KOPT-K1 (cell line): ENCODE results near the gene SEMA6D.

Experiments
- H3K27ac ChIP-seq: fragments of 200-600 bp; sonication (generic); 2 replicates; pipeline ENCODE4 v1.5.1; 2016; ENCODE audit warnings: antibody characterized with exemption, mild to moderate bottlenecking, low read depth, low read length; ENCODE audit not compliant: poor library complexity, severe bottlenecking
- H3K36me3 ChIP-seq: fragments of 200-600 bp; sonication (generic); 2 replicates; pipeline ENCODE4 v1.5.1; 2017; ENCODE audit warnings: antibody characterized with exemption, mild to moderate bottlenecking, low read length, moderate library complexity; ENCODE audit not compliant: insufficient read depth
- H3K9me3 ChIP-seq: fragments of 200-600 bp; sonication (generic); 2 replicates; pipeline ENCODE4 v1.5.1; 2017; ENCODE audit warnings: antibody characterized with exemption, low read length, mild to moderate bottlenecking; ENCODE audit not compliant: insufficient read depth, poor library complexity, severe bottlenecking

The SEMA6D gene, protein sequence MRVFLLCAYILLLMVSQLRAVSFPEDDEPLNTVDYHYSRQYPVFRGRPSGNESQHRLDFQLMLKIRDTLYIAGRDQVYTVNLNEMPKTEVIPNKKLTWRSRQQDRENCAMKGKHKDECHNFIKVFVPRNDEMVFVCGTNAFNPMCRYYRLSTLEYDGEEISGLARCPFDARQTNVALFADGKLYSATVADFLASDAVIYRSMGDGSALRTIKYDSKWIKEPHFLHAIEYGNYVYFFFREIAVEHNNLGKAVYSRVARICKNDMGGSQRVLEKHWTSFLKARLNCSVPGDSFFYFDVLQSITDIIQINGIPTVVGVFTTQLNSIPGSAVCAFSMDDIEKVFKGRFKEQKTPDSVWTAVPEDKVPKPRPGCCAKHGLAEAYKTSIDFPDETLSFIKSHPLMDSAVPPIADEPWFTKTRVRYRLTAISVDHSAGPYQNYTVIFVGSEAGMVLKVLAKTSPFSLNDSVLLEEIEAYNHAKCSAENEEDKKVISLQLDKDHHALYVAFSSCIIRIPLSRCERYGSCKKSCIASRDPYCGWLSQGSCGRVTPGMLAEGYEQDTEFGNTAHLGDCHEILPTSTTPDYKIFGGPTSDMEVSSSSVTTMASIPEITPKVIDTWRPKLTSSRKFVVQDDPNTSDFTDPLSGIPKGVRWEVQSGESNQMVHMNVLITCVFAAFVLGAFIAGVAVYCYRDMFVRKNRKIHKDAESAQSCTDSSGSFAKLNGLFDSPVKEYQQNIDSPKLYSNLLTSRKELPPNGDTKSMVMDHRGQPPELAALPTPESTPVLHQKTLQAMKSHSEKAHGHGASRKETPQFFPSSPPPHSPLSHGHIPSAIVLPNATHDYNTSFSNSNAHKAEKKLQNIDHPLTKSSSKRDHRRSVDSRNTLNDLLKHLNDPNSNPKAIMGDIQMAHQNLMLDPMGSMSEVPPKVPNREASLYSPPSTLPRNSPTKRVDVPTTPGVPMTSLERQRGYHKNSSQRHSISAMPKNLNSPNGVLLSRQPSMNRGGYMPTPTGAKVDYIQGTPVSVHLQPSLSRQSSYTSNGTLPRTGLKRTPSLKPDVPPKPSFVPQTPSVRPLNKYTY

DNA sequence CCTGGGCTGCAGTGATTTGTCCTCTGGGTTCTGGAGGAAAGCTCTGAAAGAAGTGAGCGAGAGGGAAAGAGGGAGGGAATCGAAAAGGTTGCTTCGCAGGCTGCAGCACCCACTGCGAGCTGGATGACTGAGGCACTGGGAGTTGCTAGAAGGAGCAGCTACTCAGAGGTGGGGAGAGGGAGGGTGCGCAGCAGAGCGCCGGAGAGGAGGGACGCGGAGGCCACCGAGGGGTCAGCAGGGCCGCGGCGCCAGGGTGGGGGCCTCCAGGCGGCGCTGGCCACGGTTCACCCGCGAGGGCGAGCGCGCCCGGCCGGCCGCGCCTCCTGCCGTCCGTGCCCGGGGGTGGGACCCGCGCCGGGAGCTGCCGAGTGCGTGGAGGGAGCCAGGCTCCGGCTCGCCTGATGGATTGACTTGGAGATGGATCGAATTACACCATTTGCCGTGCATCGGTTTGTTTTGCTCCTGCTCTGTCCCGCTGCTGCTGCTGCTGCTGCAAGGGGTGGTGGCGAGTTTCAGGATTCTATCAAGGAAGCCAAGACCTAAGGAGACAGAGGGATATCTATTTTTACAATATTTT lies at the start of gene SEMA6D:
TSS of gene SEMA6D (plus strand) at position 470 of the 577 bp plus-strand sequence. CDS start 42,294 bp downstream, outside the sequence.
- Histone ChIP-seq H3K27ac (no peak within 1 kb of the TSS), H3K36me3 (no peaks in the 10 kb centered on the region), H3K9me3 (no peaks in the 10 kb centered on the region)

- Histone ChIP-seq H3K36me3 (no peaks in the 10 kb centered on the region), H3K9me3 (no peaks in the 10 kb centered on the region), H3K27ac (no peak overlapping the region)
Measured at GRCh38 chr15:47669221-47669620, 48.1 kb upstream of the SEMA6D start.

DNA sequence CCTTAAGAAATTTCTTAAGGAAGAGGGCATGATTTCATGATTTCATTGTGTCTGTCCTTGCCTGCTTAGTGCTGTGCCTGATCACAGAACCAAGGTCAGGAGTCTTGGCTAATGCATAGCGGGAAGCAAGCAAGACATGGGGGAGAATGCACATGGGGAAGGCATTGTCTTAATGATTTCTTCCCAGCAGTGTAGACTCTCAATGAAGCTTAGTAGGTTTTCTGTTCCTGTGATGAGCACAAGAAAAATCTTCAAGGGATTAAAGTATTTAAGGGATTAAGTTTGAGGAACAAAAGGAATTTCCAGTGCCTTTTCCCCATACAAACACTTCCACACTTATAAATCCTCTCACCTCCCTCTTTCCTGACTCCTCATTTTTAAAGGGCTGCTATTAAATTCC lies 46.9 kb upstream of the SEMA6D start:
- no peaks in the 10 kb centered on the region for H3K36me3 ChIP-seq

GRCh38 chr15:47673232-47673761 lies 44.0 kb upstream of the SEMA6D start:
- H3K9me3 ChIP-seq = no peaks in the 10 kb centered on the region
- no peaks in the 10 kb centered on the region for H3K36me3 ChIP-seq
- H3K27ac ChIP-seq = no peak overlapping the region

More for the DNA sequence above, 46.9 kb upstream of the SEMA6D start:
- Histone ChIP-seq H3K9me3 (no peaks in the 10 kb centered on the region), H3K27ac (no peak overlapping the region)

DNA sequence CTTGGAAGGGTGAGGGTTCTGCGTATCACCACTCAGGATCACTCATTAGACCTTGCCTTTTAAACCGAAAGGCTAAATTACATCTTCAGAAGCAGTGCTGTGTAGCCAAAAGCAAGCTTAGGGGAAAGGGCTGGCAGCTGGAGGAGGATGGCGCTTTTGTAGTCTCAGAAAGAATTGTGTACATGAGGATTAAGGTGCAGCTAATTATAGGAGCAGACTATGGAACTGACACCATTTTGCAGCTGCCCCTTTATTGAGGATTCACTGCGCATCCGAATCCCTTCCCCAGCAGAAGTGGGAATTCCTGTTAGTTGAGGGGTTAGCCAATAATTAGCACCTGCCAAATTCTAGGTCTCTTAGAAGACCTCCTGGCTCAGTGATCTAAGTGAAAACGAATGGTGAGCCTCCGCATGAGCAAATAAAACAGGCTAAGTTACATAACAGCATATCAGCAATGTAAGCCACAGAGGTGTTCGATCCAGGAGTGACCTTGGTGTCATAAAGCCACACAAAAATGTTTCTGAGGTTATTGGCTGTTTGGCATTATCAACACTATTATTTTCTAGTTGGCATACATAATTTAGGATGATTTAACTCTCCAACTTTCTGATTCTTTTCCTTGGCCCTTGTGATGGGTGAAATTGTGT lies 42.6 kb upstream of the SEMA6D start:
- H3K27ac ChIP-seq = no peak overlapping the region
- H3K9me3 ChIP-seq = no peaks in the 10 kb centered on the region
- H3K36me3 ChIP-seq = no peaks in the 10 kb centered on the region

DNA sequence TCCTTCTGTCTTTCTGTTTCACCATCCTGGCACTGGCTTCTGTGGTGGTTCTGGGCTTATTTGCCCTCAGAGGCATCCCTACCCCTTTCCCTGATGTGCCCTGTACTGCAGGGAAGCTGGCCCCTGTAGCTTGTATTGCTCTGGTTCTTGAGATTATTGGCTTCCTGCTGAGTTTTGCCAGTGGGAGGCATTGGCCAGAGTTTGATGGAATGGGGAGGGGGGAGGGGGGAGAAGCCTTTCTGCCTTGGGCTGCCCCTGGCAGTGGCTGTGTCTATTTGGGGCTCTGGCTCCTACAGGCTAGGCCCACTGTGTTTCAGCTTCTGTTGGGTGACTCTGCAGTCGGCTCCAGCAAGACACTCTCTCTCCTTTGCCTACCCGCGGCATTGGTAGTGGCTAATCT lies 41.6 kb upstream of the SEMA6D start:
- no peak overlapping the region for H3K27ac ChIP-seq
- H3K36me3 ChIP-seq = no peaks in the 10 kb centered on the region

GRCh38 chr15:47678040-47678439 lies 39.3 kb upstream of the SEMA6D start:
- no peak overlapping the region for H3K27ac ChIP-seq
- H3K36me3 ChIP-seq = no peaks in the 10 kb centered on the region
- no peaks in the 10 kb centered on the region for H3K9me3 ChIP-seq

More for the DNA sequence above, 41.6 kb upstream of the SEMA6D start:
- H3K9me3 ChIP-seq = no peaks in the 10 kb centered on the region

- no peak overlapping the region for H3K27ac ChIP-seq
- no peaks in the 10 kb centered on the region for H3K9me3 ChIP-seq
- H3K36me3 ChIP-seq = no peaks in the 10 kb centered on the region
Measured at GRCh38 chr15:47682661-47683060, 34.6 kb upstream of the SEMA6D start.

DNA sequence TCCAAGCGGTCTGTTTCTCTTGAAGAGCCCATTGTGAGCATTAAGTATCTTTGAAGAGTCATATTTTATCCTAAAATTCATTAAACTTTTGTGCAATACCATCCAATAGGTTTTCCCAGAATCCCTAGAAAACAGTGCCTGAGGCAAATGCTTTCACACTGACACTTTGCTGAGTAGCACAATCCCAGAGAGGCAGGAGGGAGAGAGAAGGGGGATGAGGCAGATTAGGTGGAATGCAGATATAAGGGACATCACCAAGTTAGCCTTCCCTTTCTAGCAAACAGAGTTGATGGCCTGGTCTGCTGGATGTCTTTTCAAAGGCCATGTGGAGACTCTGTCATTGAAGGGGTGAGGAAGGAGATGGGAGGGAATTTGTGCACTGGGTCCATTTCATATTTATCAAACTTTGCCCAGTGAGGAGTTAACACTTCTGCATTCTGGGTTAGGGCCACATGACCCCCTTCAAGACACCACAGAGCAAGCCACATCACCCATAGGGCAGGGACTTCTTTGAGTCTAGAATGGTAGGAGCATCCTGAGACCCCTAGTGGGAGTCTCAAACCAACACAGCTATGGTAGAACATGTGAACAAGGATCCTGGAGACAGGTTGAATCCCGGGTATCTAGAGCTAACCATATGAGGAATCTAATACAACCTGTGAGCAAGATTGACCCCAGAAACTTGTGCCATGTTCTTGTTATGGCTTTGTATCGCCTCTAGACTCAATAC lies 32.0 kb upstream of the SEMA6D start:
- Histone ChIP-seq H3K27ac (no peak overlapping the region), H3K9me3 (no peaks in the 10 kb centered on the region), H3K36me3 (no peaks in the 10 kb centered on the region)

DNA sequence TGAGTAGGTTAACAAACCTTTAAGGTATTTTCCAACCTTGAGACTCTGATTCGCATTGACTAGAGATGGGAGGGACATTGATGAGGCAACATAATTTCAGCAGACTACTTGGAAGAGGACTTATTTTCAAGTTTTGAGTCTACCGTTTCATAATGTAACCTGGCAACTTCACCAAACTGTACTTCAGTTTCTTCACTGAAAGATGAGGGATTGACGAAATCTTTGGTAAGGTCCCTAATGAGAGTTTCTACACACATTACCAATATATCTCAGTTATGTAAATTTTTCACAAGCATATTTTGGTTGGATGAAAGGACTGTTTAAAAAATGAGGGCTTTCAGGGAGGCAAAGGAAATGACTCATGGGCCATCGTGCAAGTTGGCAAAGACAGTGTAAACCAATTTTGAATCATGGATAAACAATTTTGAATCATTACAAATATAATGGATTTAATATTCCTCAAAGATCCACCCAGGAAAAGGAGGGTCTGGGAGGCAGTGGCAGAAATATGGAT lies 28.7 kb upstream of the SEMA6D start:
- Histone ChIP-seq H3K9me3 (no peaks in the 10 kb centered on the region), H3K36me3 (no peaks in the 10 kb centered on the region), H3K27ac (no peak overlapping the region)

DNA sequence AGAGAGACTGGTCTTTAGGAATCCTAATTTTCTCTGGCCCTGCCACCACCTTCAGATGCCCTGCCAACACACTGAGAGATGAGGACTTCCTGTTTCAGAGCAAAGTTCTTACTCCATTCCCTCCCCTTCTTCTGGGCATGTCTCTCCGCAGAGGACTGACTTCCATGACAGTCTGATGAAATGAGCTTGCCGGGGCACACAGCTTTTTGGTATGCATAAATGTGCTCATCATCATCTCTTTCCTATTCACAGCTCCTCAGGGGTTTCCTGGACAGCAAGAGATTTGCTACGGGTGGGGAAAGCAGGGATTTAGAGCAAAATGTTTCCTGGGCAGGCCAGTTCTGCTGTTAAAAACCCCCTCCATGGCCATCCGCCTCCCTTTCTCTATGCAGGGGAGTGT lies 27.6 kb upstream of the SEMA6D start:
- H3K27ac ChIP-seq = no peak overlapping the region
- no peaks in the 10 kb centered on the region for H3K36me3 ChIP-seq
- H3K9me3 ChIP-seq = no peaks in the 10 kb centered on the region

GRCh38 chr15:47691882-47692281 lies 25.4 kb upstream of the SEMA6D start:
- Histone ChIP-seq H3K9me3 (no peaks in the 10 kb centered on the region), H3K36me3 (no peaks in the 10 kb centered on the region), H3K27ac (no peak overlapping the region)

DNA sequence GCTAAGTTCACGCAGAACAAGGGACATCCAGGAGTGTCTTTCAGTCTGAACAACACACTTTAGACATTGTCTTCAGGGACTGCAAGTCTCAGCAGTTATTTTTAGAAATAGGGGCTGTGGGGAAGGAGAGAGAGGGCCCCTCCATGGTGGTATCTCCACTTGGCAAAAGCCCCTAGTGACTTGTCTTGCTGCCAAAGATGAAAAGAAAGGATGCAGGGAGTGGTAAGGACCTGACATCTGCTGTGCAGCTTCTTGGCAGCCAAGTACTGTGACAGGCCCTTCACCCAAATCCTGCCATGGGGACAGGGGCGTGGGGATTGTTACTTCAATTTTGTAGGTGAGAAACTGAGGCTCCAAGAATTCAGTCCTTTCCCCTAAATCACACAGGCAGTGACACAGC lies 21.0 kb upstream of the SEMA6D start:
- Histone ChIP-seq H3K36me3 (no peaks in the 10 kb centered on the region), H3K9me3 (no peaks in the 10 kb centered on the region), H3K27ac (no peak overlapping the region)
